GM13977 (cell line): ENCODE measurements around the gene GCH1.
"Not testable (repeated sequence)": the region's sequence is repeated elsewhere in the genome, so short reads cannot be mapped to it uniquely, and the experiment has no call there.

Experiments
- DNase-seq: peaks from one replicate; pipeline ENCODE4 v3.0.0; 2012; ENCODE audit warnings: low spot score
- in situ Hi-C: fragments of 300-500 bp; cut with MboI; formaldehyde crosslinking; loops from one replicate; pipeline ENCODE4 v1.12.0; 2022; ENCODE audit warnings: low sequenced_read_pairs, low pct_unique_long_range_greater_than_20kb, mixed read lengths, inconsistent platforms; ENCODE audit not compliant: unreplicated experiment
- TF ChIP-seq, protein P1 (sequence below): IDR thresholded peaks from 2 replicates; pipeline ENCODE4 v1.5.1; 2012; ENCODE audit warnings: mild to moderate bottlenecking, control low read depth; ENCODE audit not compliant: insufficient read depth; ENCODE audit errors: extremely low read depth, missing control alignments

Gene GCH1

DNA sequence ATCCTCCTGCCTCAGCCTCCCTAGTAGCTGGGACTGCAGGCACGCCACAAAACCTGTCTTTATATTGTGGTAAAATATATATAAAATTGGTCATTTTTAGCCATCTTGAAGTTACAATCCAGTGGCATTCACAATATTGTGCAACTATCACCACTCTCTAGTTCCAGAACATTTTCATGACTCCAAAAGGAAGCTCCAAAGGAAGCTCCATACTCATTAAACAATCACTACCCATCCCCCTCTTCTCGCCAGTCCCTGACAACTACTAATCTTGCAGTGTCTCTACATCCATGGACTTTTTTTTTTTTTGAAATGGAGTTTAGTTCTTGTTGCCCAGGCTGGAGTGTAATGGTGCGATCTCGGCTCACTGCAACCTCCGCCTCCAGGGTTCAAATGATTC, 3.1 kb downstream of the GCH1 start:
- in situ Hi-C loops = no loop called here

DNA sequence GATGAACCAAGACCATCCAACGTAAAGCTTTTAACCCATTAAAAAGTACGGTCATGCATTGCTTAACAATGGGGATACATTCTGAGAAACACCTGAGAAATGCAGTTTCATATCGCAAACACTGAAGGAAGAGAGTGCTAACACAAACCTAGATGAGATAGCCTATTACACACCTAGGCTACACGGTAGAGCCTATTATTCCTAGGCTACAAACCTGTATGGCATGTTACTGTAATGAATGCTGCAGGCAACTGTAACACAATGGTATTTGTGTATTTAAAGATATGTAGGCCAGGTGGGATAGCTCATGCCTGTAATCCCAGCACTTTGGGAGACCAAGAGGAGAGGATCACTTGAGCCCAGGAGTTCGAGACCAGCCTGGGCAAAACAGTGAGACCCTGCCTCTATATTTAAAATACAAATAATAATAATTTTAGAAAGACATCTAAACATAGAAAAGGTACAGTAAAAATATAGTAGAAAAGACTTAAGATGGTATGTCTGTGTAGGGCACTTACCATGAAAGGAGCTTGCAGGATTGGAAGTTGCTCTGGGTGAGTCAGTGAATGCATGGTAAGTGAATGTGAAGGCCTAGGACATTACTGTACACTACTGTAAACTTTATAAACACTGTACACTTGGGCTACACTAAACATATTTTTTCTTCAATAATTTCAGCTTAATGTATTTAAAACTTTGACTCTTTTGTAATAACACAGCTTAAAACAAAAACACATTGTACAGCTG, 4.6 kb downstream of the GCH1 start:
- DNase-seq, in situ Hi-C loops: not testable (repeated sequence)

More for the DNA sequence above, 3.1 kb downstream of the GCH1 start:
- DNase-seq = no peak
- TF ChIP-seq, protein P1, sequence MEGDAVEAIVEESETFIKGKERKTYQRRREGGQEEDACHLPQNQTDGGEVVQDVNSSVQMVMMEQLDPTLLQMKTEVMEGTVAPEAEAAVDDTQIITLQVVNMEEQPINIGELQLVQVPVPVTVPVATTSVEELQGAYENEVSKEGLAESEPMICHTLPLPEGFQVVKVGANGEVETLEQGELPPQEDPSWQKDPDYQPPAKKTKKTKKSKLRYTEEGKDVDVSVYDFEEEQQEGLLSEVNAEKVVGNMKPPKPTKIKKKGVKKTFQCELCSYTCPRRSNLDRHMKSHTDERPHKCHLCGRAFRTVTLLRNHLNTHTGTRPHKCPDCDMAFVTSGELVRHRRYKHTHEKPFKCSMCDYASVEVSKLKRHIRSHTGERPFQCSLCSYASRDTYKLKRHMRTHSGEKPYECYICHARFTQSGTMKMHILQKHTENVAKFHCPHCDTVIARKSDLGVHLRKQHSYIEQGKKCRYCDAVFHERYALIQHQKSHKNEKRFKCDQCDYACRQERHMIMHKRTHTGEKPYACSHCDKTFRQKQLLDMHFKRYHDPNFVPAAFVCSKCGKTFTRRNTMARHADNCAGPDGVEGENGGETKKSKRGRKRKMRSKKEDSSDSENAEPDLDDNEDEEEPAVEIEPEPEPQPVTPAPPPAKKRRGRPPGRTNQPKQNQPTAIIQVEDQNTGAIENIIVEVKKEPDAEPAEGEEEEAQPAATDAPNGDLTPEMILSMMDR = no peak

DNA sequence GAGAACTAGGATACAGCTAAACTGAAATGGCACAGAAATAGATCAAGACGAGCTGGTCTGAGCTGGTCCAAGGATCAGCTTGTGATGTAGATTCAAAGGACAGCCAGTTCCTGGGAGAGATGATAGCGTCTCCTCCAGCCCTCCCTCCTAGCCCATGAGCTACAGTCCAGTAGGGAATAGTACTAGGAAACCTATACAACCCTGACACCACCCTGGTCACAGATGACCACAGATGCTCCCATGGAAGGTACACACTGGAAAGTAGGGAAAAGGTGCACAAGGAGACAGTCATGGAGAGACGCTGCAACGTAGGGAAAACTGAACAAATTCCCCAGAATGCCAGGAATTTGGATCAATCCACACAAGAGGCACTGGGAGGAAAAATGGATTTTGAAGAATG, 6.9 kb downstream of the GCH1 start:
- TF ChIP-seq, protein P1 = no peak
- DNase-seq = no peak
- in situ Hi-C loops = no loop called here

DNA sequence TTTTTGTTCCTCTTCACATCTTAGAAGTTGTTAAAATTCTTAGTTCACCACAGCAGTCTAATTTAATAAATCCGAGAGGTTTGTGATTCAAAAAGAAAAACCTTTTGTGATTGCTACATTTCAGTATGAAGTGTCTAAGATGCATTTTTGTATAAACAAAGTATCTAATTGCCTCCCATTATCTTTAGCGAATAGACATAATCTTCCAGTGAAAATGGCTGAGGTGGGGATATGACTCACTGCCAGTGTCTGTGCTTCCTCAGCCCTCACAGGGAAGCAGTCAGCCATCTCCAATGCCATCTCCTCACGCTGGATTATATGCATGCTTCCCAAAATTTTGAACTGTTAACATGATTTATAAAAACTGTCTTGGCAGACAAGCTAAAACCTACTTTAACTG, 7.6 kb downstream of the GCH1 start:
- in situ Hi-C loops = no loop called here
- TF ChIP-seq, protein P1 = no peak
- no peak for DNase-seq

DNA sequence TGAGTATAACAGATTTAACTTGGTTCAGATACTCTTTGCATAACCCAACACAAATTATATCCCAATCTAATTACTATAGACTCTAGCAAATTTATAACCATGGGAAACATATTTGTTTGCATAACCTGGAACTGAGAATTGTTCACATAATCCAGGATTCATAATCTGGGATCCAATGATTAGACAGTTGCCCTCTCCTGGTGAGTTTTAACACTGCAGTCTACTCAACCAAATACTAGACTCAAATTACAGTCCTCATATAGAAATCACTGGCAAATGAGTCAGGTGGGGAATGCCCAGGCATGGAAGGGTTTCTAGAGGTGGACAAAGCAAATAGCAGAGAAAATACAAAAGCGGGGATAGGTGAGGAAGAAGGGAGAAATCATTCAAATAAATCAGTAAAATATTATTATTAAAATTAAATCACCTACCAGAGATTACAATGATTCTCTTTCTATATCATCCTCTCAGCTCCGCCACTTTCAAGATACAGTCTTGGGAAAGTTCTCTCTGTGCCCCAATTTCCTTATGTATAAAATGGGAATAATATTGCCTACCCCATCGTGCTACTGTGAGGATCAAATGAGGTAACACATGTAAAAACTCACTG, 9.4 kb downstream of the GCH1 start:
- peak; percentile 33 for DNase-seq
- in situ Hi-C loops = no loop called here
- TF ChIP-seq, protein P1 = peak; percentile 57

DNA sequence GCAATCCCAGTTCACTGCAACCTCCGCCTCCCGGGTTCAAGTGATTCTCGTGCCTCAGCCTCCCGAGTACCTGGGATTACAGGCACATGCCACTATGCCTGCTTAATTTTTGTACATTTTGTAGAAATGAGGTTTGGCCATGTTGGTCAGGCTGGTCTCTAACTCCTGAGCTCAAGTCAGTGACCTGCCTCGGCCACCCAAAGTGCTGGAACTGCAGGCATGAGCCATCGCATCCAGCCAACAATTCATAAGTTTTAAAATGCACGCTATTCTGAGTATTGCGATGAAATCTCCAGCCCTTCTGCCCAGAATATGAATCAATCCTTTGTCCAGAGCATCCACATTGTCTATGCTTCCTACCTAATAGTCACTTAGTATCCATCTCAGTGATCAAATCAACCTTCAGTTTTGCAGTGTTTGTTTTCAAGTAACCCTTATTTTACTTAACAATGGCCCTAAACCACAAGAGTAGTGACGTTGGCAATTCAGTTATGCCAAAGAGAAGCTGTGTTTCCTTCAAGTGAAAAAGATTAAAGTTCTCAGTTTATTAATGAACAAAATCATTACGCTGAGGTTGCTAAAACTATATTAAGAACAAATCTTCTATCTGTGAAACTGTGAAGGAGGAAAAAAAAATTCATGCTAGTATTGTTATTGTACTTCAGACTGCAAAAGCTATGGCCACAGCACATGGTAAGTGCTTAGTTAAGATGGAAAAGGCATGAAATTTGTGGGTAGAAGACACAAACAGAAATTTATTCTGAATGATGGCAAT, 11.0 kb downstream of the GCH1 start:
- in situ Hi-C loops = no loop called here
- no peak for DNase-seq
- TF ChIP-seq, protein P1 = no peak

DNA sequence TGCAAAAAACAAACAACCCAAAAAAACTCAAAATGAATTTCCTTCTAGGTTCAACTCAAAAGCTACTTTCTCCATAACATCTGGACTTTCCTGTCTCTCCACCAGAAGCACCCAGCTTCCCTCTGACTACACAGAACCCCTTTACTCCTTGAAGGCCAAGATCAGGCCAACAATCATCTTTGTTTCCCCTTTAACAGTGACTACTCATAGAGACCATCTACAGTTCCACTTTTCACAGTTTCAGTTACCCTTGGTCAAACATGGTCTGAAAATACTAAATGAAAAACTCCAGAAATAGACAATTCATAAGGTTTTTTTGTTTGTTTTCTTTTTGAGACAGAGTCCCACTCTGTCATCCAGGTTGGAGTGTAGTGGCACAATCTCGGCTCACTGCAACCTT, 11.8 kb downstream of the GCH1 start:
- TF ChIP-seq, protein P1 = no peak
- in situ Hi-C loops = no loop called here
- peak; percentile 51 for DNase-seq
